GM12878 (cell line): Measurements from ENCODE around the gene KANSL3. TPM values are rescaled to one million over a fixed set of nuclear protein-coding genes. Genes with fewer than 3 reads are reported as not detected.
"Not testable (repeated sequence)": the region's sequence is repeated elsewhere in the genome, so short reads cannot be mapped to it uniquely, and the experiment has no call there.

ENCODE experiments used
- ATAC-seq: fragments of 200-7000 bp; cut with Tn5 transposase; 3 replicates; pipeline ENCODE4 v1.9.1; 2020; ENCODE audit warnings: mild to moderate bottlenecking, moderate library complexity
- BruUV-seq: library from RNA; stranded (reverse); fragments of 400-500 nt; replicated peaks from 2 replicates; lab custom pipeline; 2021; lab: Mats Ljungman, UMichigan
- CTCF ChIA-PET: fragments of 300-600 bp; sonication (Branson Sonifier 250); formaldehyde crosslinking; extraction: SDS; loops from one replicate; lab custom pipeline; 2021; ENCODE audit warnings: inconsistent platforms; lab: Yijun Ruan, JAX
- POLR2A ChIA-PET: fragments of 350-600 bp; formaldehyde crosslinking; extraction: SDS; loops from one replicate; lab custom pipeline; 2021; ENCODE audit warnings: inconsistent platforms; lab: Charles Lee
- RAD21 ChIA-PET: fragments of 300-600 bp; sonication (Branson Sonifier 250); formaldehyde crosslinking; loops from one replicate; lab custom pipeline; 2023; ENCODE audit warnings: antibody characterized with exemption; ENCODE audit not compliant: unreplicated experiment; lab: Charles Lee
- SMC1A ChIA-PET: fragments of 300-600 bp; sonication (Branson Sonifier 250); formaldehyde crosslinking; loops from one replicate; lab custom pipeline; 2023; ENCODE audit not compliant: unreplicated experiment, uncharacterized antibody; lab: Charles Lee
- DNase-seq: peaks from one replicate; pipeline ENCODE4 v3.0.0-alpha.2; 2011; ENCODE audit warnings: low read depth, low spot score
- FAIRE-seq: peaks from 3 replicates; lab custom pipeline; 2011; peaks lifted over from hg19 to GRCh38; lab: Jason Lieb, UNC
- H2AFZ ChIP-seq: 2 replicates; pipeline ENCODE4 v1.6.0; 2011; ENCODE audit warnings: low read depth, low read length, control low read depth; ENCODE audit not compliant: control insufficient read depth
- H3K27ac ChIP-seq: 2 replicates; pipeline ENCODE4 v1.5.1; 2011; ENCODE audit warnings: control low read depth; ENCODE audit not compliant: control insufficient read depth, insufficient read depth
- H3K27me3 ChIP-seq, 2 experiments: replicated peaks in 1 of 2; 2 replicates each; pipeline versions ENCODE4 v1.6.0 to v1.6.1; 2011; ENCODE audit warnings: low read length in 1 of 2; ENCODE audit not compliant: control insufficient read depth in 2 of 2, insufficient read depth in 2 of 2
- H3K36me3 ChIP-seq, 2 experiments: 2 replicates each; pipeline ENCODE4 v1.5.1; 2011; ENCODE audit warnings: low read length in 1 of 2; ENCODE audit not compliant: control insufficient read depth in 2 of 2, insufficient read depth in 2 of 2
- H3K4me1 ChIP-seq: 2 replicates; pipeline ENCODE4 v1.6.1; 2011; ENCODE audit warnings: mild to moderate bottlenecking, low read length, moderate library complexity, mixed read lengths; ENCODE audit not compliant: control insufficient read depth, insufficient read depth
- H3K4me2 ChIP-seq: 2 replicates; pipeline ENCODE4 v1.6.0; 2011; ENCODE audit warnings: control low read depth; ENCODE audit not compliant: control insufficient read depth, insufficient read depth
- H3K4me3 ChIP-seq: fragments of 200-600 bp; sonication (generic); 2 replicates; pipeline ENCODE4 v1.5.1; 2016
- H3K79me2 ChIP-seq: 2 replicates; pipeline ENCODE4 v1.6.0; 2011; ENCODE audit warnings: low read length; ENCODE audit not compliant: control insufficient read depth, insufficient read depth
- H3K9ac ChIP-seq: 2 replicates; pipeline ENCODE4 v1.8.0; 2011; ENCODE audit warnings: low read length, control low read depth, mixed read lengths; ENCODE audit not compliant: control insufficient read depth, insufficient read depth
- H3K9me3 ChIP-seq: replicated peaks from 3 replicates; pipeline ENCODE4 v1.5.1; 2011; ENCODE audit warnings: mild to moderate bottlenecking, low read length; ENCODE audit not compliant: control insufficient read depth, insufficient read depth
- H4K20me1 ChIP-seq: 2 replicates; pipeline ENCODE4 v1.6.0; 2011; ENCODE audit not compliant: control insufficient read depth, insufficient read depth
- KDM1A ChIP-seq: fragments of 200-600 bp; sonication (generic); IDR thresholded peaks from 2 replicates; pipeline ENCODE4 v1.6.1; 2016; ENCODE audit warnings: borderline replicate concordance
- MTA3 ChIP-seq: IDR thresholded peaks from 2 replicates; pipeline ENCODE4 v1.6.1; 2012; ENCODE audit warnings: low read length, inconsistent platforms, borderline replicate concordance
- RBBP5 ChIP-seq: fragments of 200-600 bp; sonication (generic); conservative IDR thresholded peaks from 2 replicates; pipeline ENCODE4 v1.6.1; 2016
- SPI1 ChIP-seq: IDR thresholded peaks from 2 replicates; pipeline ENCODE4 v1.6.1; 2011; ENCODE audit warnings: low read depth, mild to moderate bottlenecking, low read length, moderate library complexity, borderline replicate concordance; ENCODE audit not compliant: insufficient read depth
- SUPT20H ChIP-seq: IDR thresholded peaks from 2 replicates; pipeline ENCODE4 v1.6.1; 2011; ENCODE audit warnings: low read depth, mild to moderate bottlenecking, low read length, moderate library complexity, borderline replicate concordance; ENCODE audit not compliant: control insufficient read depth
- WRNIP1 ChIP-seq: IDR thresholded peaks from 2 replicates; pipeline ENCODE4 v1.6.1; 2011; ENCODE audit warnings: low read depth, low read length, improper control_type of control experiment, borderline replicate concordance
- ZNF384 ChIP-seq: IDR thresholded peaks from 2 replicates; pipeline ENCODE4 v1.6.1; 2012; ENCODE audit warnings: low read depth, mild to moderate bottlenecking, low read length, improper control_type of control experiment, borderline replicate concordance
- WGBS: methylation state at CpG from one replicate; pipeline ENCODE4 v1.1.6; 2016; ENCODE audit warnings: low lambda C conversion rate; ENCODE audit not compliant: insufficient replicate concordance, insufficient coverage; ENCODE audit errors: missing lambda C conversion rate; 5-methylcytosine and 5-hydroxymethylcytosine counted together
- in situ Hi-C: fragments of 300-500 bp; cut with MboI; formaldehyde crosslinking; loops from 9 replicates; pipeline ENCODE4 v1.14.3; 2018; ENCODE audit warnings: mixed read lengths
- intact Hi-C: fragments of 100-400 bp; cut with micrococcal nuclease; formaldehyde crosslinking; loops from one replicate; pipeline ENCODE4 v1.14.2; 2022; ENCODE audit not compliant: unreplicated experiment
- polyA plus RNA-seq, 11 experiments: library from polyadenylated mRNA; depleted of rRNA in 4 of 11; unstranded in 6 of 11; stranded (reverse) in 5 of 11; fragments of >200 nt; fragmentation: Nextera tagmentation in 4 of 11; fragmentation: Illumina TruSeq in 1 of 11; extraction: Ambion mirVana in 4 of 11; extraction: Trizol in 1 of 11; gene quantifications; 1 replicate in 1 of 11; 2 replicates in 10 of 11; pipeline versions ENCODE4 v1.2.1 to v1.2.3, GENCODE V29; 2011 to 2016; ENCODE audit warnings: inconsistent platforms in 2 of 11, missing spikeins in 2 of 11, low read depth in 1 of 11
- total RNA-seq, 4 experiments: library from RNA; depleted of rRNA in 3 of 4; stranded (reverse); fragments of >200 nt in 3 of 4; fragmentation: Illumina TruSeq in 1 of 4; extraction: Trizol in 1 of 4; gene quantifications; 2 replicates each; pipeline versions ENCODE4 v1.2.1 to v1.2.3, GENCODE V29; 2013 to 2021

KANSL3 gene
- total and polyA plus RNA-seq, 10 of the 15 experiments (the other 5 are each of a cell fraction or from before 2014, with no cell fraction given): 5.6 to 25.9 (median 16.7) TPM

DNA sequence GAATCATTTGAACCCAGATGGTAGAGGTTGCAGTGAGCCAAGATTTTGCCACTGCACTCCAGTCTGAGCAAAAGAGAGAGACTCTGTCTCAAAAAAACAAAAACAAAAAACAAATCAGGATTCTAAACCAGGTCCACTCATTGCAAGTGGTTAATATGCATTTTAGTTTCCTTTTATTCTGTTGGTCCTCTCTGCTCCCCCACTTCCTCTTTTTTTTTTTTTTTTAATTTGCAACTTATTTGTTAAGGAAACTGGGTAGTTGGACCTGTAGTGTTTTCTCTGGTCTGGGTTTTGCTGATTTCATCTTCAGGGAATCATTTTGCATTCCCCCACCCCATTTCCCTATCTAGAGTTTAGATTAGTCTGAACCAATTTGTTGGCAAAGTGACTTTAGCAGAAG lies 18.4 kb upstream of the KANSL3 start:
- ChIA-PET SMC1A (interaction anchor here (1.0 kb wide), 1 partner anchor 12 kb away, joined by 5 read pairs; no protein-coding TSS in a partner anchor), CTCF (interaction anchor here (0.6 to 1.3 kb wide), 2 partner anchors 107 to 455 kb away, joined by 3 to 4 read pairs; no protein-coding TSS in a partner anchor), POLR2A (no interaction called here), RAD21 (no interaction called here)
- ATAC-seq: peak; percentile 42
- H3K4me3 ChIP-seq: no peak overlapping the region
- DNase-seq: no peak
- H3K36me3 ChIP-seq: no peaks in the 10 kb centered on the region
- TF ChIP-seq SUPT20H: no peak
- TF ChIP-seq KDM1A: no peak
- TF ChIP-seq SPI1: peak; percentile 91
- TF ChIP-seq ZNF384: peak; percentile 75
- TF ChIP-seq RBBP5: no peak
- H3K27ac ChIP-seq: no peak overlapping the region
- intact Hi-C loops (no loop called here), in situ Hi-C loops (no loop called here)
- no peaks in the 10 kb centered on the region for H4K20me1 ChIP-seq
- no peaks in the 10 kb centered on the region for H3K27me3 ChIP-seq
- no peak overlapping the region for H3K9ac ChIP-seq
- H3K79me2 ChIP-seq: no peaks in the 10 kb centered on the region
- no peak overlapping the region for H3K4me2 ChIP-seq
- BruUV-seq: no TSS peak
- no peak overlapping the region for H2AFZ ChIP-seq
- H3K9me3 ChIP-seq: no peaks in the 10 kb centered on the region
- FAIRE-seq: no peak
- H3K4me1 ChIP-seq: no peaks in the 10 kb centered on the region

DNA sequence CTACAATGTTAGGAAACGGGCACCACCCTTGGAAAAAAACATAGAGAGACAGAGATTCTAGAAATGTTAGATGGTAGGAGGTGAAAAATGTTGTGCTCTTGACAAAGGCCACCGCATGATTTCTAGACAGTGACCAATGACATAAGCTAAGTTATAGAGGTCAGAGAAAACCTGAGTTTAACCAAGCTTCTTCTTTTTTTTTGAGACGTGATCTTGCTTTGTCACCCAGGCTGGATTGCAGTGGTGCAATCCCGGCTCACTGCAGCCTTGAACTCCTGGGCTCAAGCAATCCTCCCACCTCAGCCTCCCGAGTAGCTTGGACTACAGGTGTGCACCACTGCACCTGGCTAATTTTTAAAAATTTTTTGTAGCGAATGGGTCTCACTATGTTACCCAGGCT lies 17.4 kb upstream of the KANSL3 start:
- no peak for ATAC-seq
- 62% methylated on average over 6 of the region's 6 CpGs for WGBS
- CTCF ChIA-PET: no interaction called here

DNA sequence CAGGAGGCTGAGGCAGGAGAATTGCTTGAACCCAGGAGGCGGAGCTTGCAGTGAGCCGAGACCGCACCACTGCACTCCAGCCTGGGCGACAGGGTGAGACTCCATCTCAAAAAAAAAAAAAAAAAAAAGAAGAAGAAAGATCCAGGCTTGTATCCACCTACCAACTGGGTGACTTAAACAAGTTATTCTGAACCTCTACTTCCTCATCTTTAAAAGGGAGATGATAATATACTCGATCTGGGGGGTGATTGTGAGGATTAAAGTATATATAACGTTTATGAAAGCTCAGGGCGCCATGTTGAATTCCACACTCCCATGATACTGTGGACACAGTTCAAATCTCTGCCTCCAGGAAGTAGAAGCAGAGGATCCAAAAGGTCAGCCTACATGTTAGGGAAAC lies 16.7 kb upstream of the KANSL3 start:
- H2AFZ ChIP-seq, H3K9me3 ChIP-seq, H3K27me3 ChIP-seq, intact Hi-C loops, H3K27ac ChIP-seq, in situ Hi-C loops, CTCF ChIA-PET, RAD21 ChIA-PET, BruUV-seq, SMC1A ChIA-PET, FAIRE-seq, H3K36me3 ChIP-seq, DNase-seq, ATAC-seq, H3K4me3 ChIP-seq, H4K20me1 ChIP-seq, H3K9ac ChIP-seq, H3K4me2 ChIP-seq, POLR2A ChIA-PET, H3K4me1 ChIP-seq, H3K79me2 ChIP-seq: not testable (repeated sequence)
- WGBS: 49% methylated on average over 6 of the region's 7 CpGs

More for the DNA sequence above, 17.4 kb upstream of the KANSL3 start:
- SMC1A ChIA-PET: no interaction called here
- Histone ChIP-seq H2AFZ (no peak overlapping the region), H4K20me1 (no peaks in the 10 kb centered on the region), H3K4me1 (no peaks in the 10 kb centered on the region), H3K4me3 (no peak overlapping the region), H3K27ac (no peak overlapping the region), H3K9me3 (no peaks in the 10 kb centered on the region), H3K79me2 (no peaks in the 10 kb centered on the region), H3K36me3 (no peaks in the 10 kb centered on the region), H3K4me2 (no peak overlapping the region), H3K27me3 (no peaks in the 10 kb centered on the region), H3K9ac (no peak overlapping the region)
- no peak for TF ChIP-seq MTA3
- TF ChIP-seq WRNIP1: no peak
- no peak for DNase-seq
- POLR2A ChIA-PET: no interaction called here
- intact Hi-C loops: no loop called here
- no TSS peak for BruUV-seq
- in situ Hi-C loops: no loop called here
- RAD21 ChIA-PET: no interaction called here
- no peak for FAIRE-seq
